ENCODE results near the gene TDRD1. TPM values are rescaled to one million over a fixed set of nuclear protein-coding genes. Genes with fewer than 3 reads are reported as not detected.

TDRD1 gene
- total RNA-seq, 1 experiment from 2014 or later: not detected

- BruUV-seq (replicated peaks): no TSS peak
- CTCF ChIA-PET: no interaction called here
- intact Hi-C loops (cut with micrococcal nuclease; ENCODE audit: unreplicated experiment): no loop called here
- Mint-ChIP-seq H3K36me3 (ENCODE audit: insufficient read depth, unreplicated experiment) (no peaks in the 10 kb centered on the region), H3K27ac (ENCODE audit: unreplicated experiment) (no peak overlapping the region), H3K4me3 (ENCODE audit: low read depth, unreplicated experiment) (no peak overlapping the region), H3K27me3 (ENCODE audit: unreplicated experiment) (no peaks in the 10 kb centered on the region), H3K9me3 (ENCODE audit: low read depth, unreplicated experiment) (no peaks in the 10 kb centered on the region), H3K4me1 (ENCODE audit: low read depth, unreplicated experiment) (no peaks in the 10 kb centered on the region)
- TF ChIP-seq, protein P1, sequence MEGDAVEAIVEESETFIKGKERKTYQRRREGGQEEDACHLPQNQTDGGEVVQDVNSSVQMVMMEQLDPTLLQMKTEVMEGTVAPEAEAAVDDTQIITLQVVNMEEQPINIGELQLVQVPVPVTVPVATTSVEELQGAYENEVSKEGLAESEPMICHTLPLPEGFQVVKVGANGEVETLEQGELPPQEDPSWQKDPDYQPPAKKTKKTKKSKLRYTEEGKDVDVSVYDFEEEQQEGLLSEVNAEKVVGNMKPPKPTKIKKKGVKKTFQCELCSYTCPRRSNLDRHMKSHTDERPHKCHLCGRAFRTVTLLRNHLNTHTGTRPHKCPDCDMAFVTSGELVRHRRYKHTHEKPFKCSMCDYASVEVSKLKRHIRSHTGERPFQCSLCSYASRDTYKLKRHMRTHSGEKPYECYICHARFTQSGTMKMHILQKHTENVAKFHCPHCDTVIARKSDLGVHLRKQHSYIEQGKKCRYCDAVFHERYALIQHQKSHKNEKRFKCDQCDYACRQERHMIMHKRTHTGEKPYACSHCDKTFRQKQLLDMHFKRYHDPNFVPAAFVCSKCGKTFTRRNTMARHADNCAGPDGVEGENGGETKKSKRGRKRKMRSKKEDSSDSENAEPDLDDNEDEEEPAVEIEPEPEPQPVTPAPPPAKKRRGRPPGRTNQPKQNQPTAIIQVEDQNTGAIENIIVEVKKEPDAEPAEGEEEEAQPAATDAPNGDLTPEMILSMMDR (IDR thresholded peaks at IDR 0.05; ENCODE audit: unreplicated experiment): no peak
- DNase-seq: no peak
These were observed 100.1 kb downstream of the TDRD1 start for GRCh38 chr10:114279289-114279688.

GRCh38 chr10:114279901-114280644, 100.9 kb downstream of the TDRD1 start:
- CTCF ChIA-PET: interaction anchor here (1.3 kb wide), 1 partner anchor 15 kb away, joined by 3 read pairs; no protein-coding TSS in a partner anchor
- H3K9me3 Mint-ChIP-seq (ENCODE audit: low read depth, unreplicated experiment): no peaks in the 10 kb centered on the region
- intact Hi-C loops (cut with micrococcal nuclease; ENCODE audit: unreplicated experiment): no loop called here
- H3K36me3 Mint-ChIP-seq (ENCODE audit: insufficient read depth, unreplicated experiment): no peaks in the 10 kb centered on the region
- no peaks in the 10 kb centered on the region for H3K4me1 Mint-ChIP-seq (ENCODE audit: low read depth, unreplicated experiment)
- no peak for DNase-seq
- TF ChIP-seq, protein P1 (IDR thresholded peaks at IDR 0.05; ENCODE audit: unreplicated experiment): no peak
- no peaks in the 10 kb centered on the region for H3K27me3 Mint-ChIP-seq (ENCODE audit: unreplicated experiment)
- no peak overlapping the region for H3K27ac Mint-ChIP-seq (ENCODE audit: unreplicated experiment)
- no peak overlapping the region for H3K4me3 Mint-ChIP-seq (ENCODE audit: low read depth, unreplicated experiment)
- no TSS peak for BruUV-seq (replicated peaks)

- Mint-ChIP-seq H3K4me1 (ENCODE audit: low read depth, unreplicated experiment) (no peaks in the 10 kb centered on the region), H3K27ac (ENCODE audit: unreplicated experiment) (no peak overlapping the region), H3K4me3 (ENCODE audit: low read depth, unreplicated experiment) (no peak overlapping the region), H3K36me3 (ENCODE audit: insufficient read depth, unreplicated experiment) (no peaks in the 10 kb centered on the region), H3K27me3 (ENCODE audit: unreplicated experiment) (no peaks in the 10 kb centered on the region), H3K9me3 (ENCODE audit: low read depth, unreplicated experiment) (no peaks in the 10 kb centered on the region)
- no TSS peak for BruUV-seq (replicated peaks)
- intact Hi-C loops (cut with micrococcal nuclease; ENCODE audit: unreplicated experiment): no loop called here
- CTCF ChIA-PET: interaction anchor here (1.3 kb wide), 1 partner anchor 16 kb away, joined by 3 read pairs; no protein-coding TSS in a partner anchor
- TF ChIP-seq, protein P1 (IDR thresholded peaks at IDR 0.05; ENCODE audit: unreplicated experiment): no peak
- DNase-seq: no peak
These were observed 101.9 kb downstream of the TDRD1 start for GRCh38 chr10:114281006-114281405.

DNA sequence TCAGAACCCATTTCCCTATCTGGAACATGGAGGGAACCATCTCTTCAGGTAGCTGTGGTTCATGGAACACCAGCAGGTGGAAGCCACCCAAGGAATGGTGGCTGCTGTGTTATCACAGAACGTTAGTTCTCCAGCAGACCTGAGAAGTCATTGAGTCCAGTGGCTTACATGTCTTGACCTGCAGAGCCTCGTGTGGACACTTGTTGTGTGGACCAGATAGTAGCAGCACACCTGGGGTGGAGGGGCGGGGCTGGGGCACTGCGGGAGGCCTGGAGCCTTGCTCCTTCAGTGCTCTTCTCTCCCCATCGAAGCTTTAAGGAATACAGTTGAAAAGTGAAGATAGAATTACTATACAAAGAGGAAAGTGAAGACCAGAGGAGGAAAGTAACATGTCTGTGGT, 102.3 kb downstream of the TDRD1 start:
- no peaks in the 10 kb centered on the region for H3K36me3 Mint-ChIP-seq (ENCODE audit: insufficient read depth, unreplicated experiment)
- no TSS peak for BruUV-seq (replicated peaks)
- intact Hi-C loops (cut with micrococcal nuclease; ENCODE audit: unreplicated experiment): no loop called here
- CTCF ChIA-PET: no interaction called here
- H3K9me3 Mint-ChIP-seq (ENCODE audit: low read depth, unreplicated experiment): no peaks in the 10 kb centered on the region
- H3K27me3 Mint-ChIP-seq (ENCODE audit: unreplicated experiment): no peaks in the 10 kb centered on the region
- H3K27ac Mint-ChIP-seq (ENCODE audit: unreplicated experiment): no peak overlapping the region
- TF ChIP-seq, protein P1 (IDR thresholded peaks at IDR 0.05; ENCODE audit: unreplicated experiment): no peak
- H3K4me3 Mint-ChIP-seq (ENCODE audit: low read depth, unreplicated experiment): no peak overlapping the region
- no peak for DNase-seq
- H3K4me1 Mint-ChIP-seq (ENCODE audit: low read depth, unreplicated experiment): no peaks in the 10 kb centered on the region

Other genes starting within 250 kb of the TDRD1 start
- 0.47 and 0.78 TPM in 2 replicates for gene ADRB1, start 135.5 kb upstream of the TDRD1 start, total RNA-seq (2022)
- 12.8 and 14.9 TPM in 2 replicates for gene CCDC186, start 5.2 kb upstream of the TDRD1 start, total RNA-seq (2022)
- 4.2 and 5.8 TPM in 2 replicates for gene VWA2, start 59.9 kb downstream of the TDRD1 start, total RNA-seq (2022)
- gene AFAP1L2, start 225.1 kb downstream of the TDRD1 start, total RNA-seq (2022): 0.76 and 1.1 TPM in 2 replicates

Measured in Calu3 (cell line).